T-helper 17 cell (primary cell): ENCODE data around the gene ZNF423. TPM values are rescaled to one million over a fixed set of nuclear protein-coding genes. Genes with fewer than 3 reads are reported as not detected.

ENCODE experiments used
- ATAC-seq: fragments of 150-1000 bp; cut with Tn5 transposase; 2 replicates; pipeline ENCODE4 v1.10.0; 2021; ENCODE audit warnings: mild to moderate bottlenecking, moderate library complexity
- DNase-seq, 3 donors: peaks; one replicate each; pipeline versions ENCODE4 v3.0.0 to v3.0.0-alpha.2; 2020 to 2021
- H3K9me3 ChIP-seq: one replicate; pipeline ENCODE4 v1.7.0; 2013; ENCODE audit warnings: low read length, mild to moderate bottlenecking; ENCODE audit not compliant: control insufficient read depth, poor library complexity, severe bottlenecking
- H3K27ac Mint-ChIP-seq: one replicate; pipeline ENCODE4 v1.8.0; 2022; ENCODE audit warnings: mild to moderate bottlenecking, moderate library complexity, mixed read lengths
- H3K27me3 Mint-ChIP-seq: one replicate; pipeline ENCODE4 v1.8.0; 2022; ENCODE audit warnings: mixed read lengths
- H3K36me3 Mint-ChIP-seq: one replicate; pipeline ENCODE4 v1.8.0; 2022; ENCODE audit warnings: low read depth, mixed read lengths
- H3K4me1 Mint-ChIP-seq: one replicate; pipeline ENCODE4 v1.8.0; 2022; ENCODE audit warnings: mild to moderate bottlenecking, mixed read lengths
- H3K4me3 Mint-ChIP-seq: one replicate; pipeline ENCODE4 v1.8.0; 2022; ENCODE audit warnings: mild to moderate bottlenecking, moderate library complexity, mixed read lengths
- total RNA-seq, 4 donors: library from RNA in 2 of 4; stranded (reverse) in 2 of 4; gene quantifications; one replicate each; pipeline ENCODE4 v1.2.3 and lab custom pipeline; 2022 to 2026

The ZNF423 gene
- total RNA-seq, 2 donors from 2014 or later: not detected

GRCh38 chr16:49754495-49755312 lies 101.2 kb downstream of the ZNF423 start:
- no peaks in the 10 kb centered on the region for H3K36me3 Mint-ChIP-seq
- DNase-seq: no peak
- H3K4me1 Mint-ChIP-seq: peaks cover 8% of the 10 kb centered on the region
- H3K27ac Mint-ChIP-seq: no peak overlapping the region
- no peak overlapping the region for H3K4me3 Mint-ChIP-seq
- H3K27me3 Mint-ChIP-seq: peaks cover 79% of the 10 kb centered on the region
- H3K9me3 ChIP-seq: no peaks in the 10 kb centered on the region
- no peak for ATAC-seq

DNA sequence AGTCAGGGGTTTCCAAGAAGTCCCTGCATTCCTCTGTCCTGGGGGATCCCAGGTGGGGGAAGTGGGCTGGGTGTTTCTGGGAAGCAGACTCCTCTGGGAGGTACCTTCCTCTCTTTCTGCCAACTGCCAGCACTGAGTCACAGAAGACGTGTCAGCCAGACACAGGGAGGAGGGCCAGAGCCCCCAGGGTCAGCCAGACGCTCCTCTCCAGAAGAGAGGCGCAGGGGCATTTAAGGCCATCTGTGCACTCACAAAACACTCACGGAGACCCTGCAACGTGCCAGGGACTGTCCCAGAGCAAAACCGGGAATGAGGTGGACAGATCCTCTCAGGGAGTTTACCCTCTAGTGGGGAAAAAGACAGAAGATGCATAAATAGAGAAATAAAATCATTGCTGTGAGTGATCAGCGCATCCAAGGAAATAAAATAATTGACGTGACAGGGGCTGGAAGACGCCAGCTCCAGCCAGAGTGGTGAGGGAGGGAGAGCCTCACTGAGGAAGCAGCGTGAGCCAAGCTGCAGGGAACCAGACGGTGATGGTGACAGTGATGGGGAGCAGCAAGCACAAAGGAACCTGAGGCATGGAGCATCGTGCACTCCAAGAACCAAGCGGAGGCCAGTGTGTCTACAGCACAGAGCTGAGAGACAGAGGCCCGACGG lies 105.4 kb downstream of the ZNF423 start:
- no peak overlapping the region for H3K27ac Mint-ChIP-seq
- H3K4me3 Mint-ChIP-seq: no peak overlapping the region
- H3K9me3 ChIP-seq: no peaks in the 10 kb centered on the region
- ATAC-seq (no peak), DNase-seq (no peak)
- H3K36me3 Mint-ChIP-seq: no peaks in the 10 kb centered on the region
- H3K27me3 Mint-ChIP-seq: peaks cover 70% of the 10 kb centered on the region
- peaks cover 8% of the 10 kb centered on the region for H3K4me1 Mint-ChIP-seq

DNA sequence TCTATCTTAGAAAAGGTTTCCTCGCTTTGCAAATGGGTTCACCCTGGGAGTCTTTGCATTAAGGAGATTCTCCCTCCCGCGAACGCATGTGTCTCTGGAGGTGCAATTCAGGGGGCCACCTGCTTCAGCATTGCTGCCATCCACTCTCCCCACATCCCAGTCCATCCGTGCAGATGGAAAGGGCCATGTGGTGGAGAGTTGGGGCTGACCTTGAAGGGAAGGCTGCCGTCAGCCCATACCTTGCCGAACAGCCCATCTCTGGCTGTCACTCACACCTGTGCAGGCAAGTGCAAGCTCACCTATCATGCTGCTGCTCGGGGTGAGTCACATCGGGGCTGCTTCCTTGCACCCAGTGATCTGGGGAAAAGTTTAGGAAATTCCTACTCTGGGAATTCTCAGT lies 106.1 kb downstream of the ZNF423 start:
- H3K4me3 Mint-ChIP-seq: no peak overlapping the region
- DNase-seq (no peak), ATAC-seq (no peak)
- no peak overlapping the region for H3K27ac Mint-ChIP-seq
- H3K36me3 Mint-ChIP-seq: no peaks in the 10 kb centered on the region
- peaks cover 70% of the 10 kb centered on the region for H3K27me3 Mint-ChIP-seq
- H3K9me3 ChIP-seq: no peaks in the 10 kb centered on the region
- peaks cover 5% of the 10 kb centered on the region for H3K4me1 Mint-ChIP-seq

- DNase-seq (no peak), ATAC-seq (no peak)
- H3K4me1 Mint-ChIP-seq: no peaks in the 10 kb centered on the region
- no peaks in the 10 kb centered on the region for H3K9me3 ChIP-seq
- no peak overlapping the region for H3K27ac Mint-ChIP-seq
- no peaks in the 10 kb centered on the region for H3K36me3 Mint-ChIP-seq
- H3K4me3 Mint-ChIP-seq: no peak overlapping the region
- H3K27me3 Mint-ChIP-seq: peaks cover 59% of the 10 kb centered on the region
These were observed 107.6 kb downstream of the ZNF423 start for GRCh38 chr16:49748322-49748721.

DNA sequence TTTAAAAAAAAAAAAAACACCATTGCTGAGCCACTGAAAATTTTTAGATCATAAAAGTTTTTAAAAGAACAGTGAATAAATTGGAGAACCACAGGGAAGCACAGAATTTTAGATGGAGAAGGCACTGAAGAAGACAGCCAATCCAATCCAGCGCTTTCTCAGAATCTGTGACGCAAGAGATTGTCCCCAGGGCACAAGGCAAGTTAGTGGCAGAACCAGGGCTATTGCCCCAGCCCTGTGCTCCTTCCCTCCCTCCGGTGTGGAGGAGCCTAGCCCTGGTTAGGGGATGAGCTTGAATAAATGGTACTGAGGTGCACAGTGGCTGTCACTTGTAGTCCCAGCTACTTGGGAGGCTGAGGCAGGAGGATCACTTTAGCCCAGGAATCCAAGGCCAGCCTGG lies 108.3 kb downstream of the ZNF423 start:
- no peaks in the 10 kb centered on the region for H3K4me1 Mint-ChIP-seq
- no peaks in the 10 kb centered on the region for H3K9me3 ChIP-seq
- DNase-seq: no peak
- peaks cover 53% of the 10 kb centered on the region for H3K27me3 Mint-ChIP-seq
- H3K27ac Mint-ChIP-seq: no peak overlapping the region
- H3K36me3 Mint-ChIP-seq: no peaks in the 10 kb centered on the region
- no peak for ATAC-seq
- no peak overlapping the region for H3K4me3 Mint-ChIP-seq

- no peaks in the 10 kb centered on the region for H3K4me1 Mint-ChIP-seq
- no peak for DNase-seq
- no peak overlapping the region for H3K27ac Mint-ChIP-seq
- peaks cover 48% of the 10 kb centered on the region for H3K27me3 Mint-ChIP-seq
- ATAC-seq: no peak
- H3K4me3 Mint-ChIP-seq: no peak overlapping the region
- no peaks in the 10 kb centered on the region for H3K9me3 ChIP-seq
- no peaks in the 10 kb centered on the region for H3K36me3 Mint-ChIP-seq
These were observed 109.4 kb downstream of the ZNF423 start for GRCh38 chr16:49746545-49746944.

GRCh38 chr16:49745311-49745747 lies 110.6 kb downstream of the ZNF423 start:
- Mint-ChIP-seq H3K4me1 (no peaks in the 10 kb centered on the region), H3K27ac (peak overlapping the region; percentile 19)
- H3K9me3 ChIP-seq: no peaks in the 10 kb centered on the region

DNA sequence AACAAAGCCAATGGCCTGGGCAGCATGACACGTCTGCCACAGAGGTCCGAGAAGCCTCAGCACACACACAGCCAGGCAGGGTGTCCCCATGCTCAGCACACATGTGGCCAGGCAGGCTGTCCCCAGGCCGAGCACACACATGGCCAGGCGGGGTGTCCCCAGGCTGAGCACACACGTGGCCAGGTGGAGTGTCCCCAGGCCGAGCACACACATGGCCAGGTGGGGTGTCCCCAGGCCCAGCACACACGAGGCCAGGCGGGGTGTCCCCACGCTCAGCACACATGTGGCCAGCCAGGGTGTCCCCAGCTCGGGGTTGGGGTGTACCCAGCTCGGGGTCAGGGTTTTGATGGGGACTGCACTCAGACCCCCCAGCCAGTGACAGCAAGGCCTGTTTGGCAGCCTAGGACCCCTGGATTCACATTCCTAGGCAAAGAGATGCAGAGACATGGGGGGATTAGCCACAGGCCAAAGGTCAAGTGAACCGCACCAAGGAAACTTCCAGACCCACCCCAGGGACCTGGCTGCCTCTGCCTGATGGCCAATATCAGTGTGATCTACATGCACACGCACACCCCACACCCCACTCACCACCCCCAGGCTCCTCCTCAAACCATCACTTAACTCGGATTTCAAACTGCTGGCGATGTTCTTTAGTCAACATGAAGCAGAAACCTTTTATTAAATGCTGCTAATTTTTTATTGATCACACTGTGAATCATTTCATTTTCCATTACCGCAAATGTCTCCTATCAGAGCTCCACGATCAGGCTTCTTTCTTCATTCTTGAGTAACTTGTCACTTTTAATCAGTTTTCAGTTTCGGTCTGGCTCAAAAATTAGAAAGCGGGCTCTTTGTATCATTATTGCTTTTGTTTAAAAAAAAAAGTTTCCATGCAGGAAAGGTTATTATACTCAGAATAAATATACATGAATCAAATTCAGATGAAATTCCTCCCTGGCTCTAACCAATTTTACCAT lies 111.4 kb downstream of the ZNF423 start:
- Mint-ChIP-seq H3K4me1 (no peaks in the 10 kb centered on the region), H3K4me3 (no peak overlapping the region), H3K36me3 (no peaks in the 10 kb centered on the region), H3K27ac (no peak overlapping the region), H3K27me3 (peaks cover 30% of the 10 kb centered on the region)
- ATAC-seq: no peak
- no peak for DNase-seq
- H3K9me3 ChIP-seq: no peaks in the 10 kb centered on the region

More at GRCh38 chr16:49745311-49745747, 110.6 kb downstream of the ZNF423 start:
- Mint-ChIP-seq H3K36me3 (no peaks in the 10 kb centered on the region), H3K27me3 (peaks cover 36% of the 10 kb centered on the region), H3K4me3 (no peak overlapping the region)
- no peak for ATAC-seq
- DNase-seq: no peak

DNA sequence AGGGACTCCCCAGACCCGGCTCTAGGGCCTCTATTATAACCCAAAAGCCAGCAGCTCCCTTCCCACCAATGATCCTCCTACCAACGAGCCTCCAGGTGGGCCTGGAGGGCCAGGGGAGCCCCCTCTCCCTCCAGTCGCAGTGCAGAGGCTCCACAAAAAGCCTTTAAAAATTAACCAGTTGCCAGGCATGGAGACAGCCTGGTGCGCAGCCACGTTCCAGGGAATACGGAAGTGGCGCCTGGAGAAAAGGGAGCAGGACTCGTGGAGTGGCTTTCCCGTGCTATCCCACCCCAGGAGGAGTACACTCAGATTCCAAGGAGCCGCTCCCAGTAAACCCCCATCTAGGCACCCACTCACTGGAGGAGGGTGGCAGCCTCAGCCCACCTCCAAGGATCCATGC lies 112.3 kb downstream of the ZNF423 start:
- no peak for DNase-seq
- Mint-ChIP-seq H3K4me1 (no peaks in the 10 kb centered on the region), H3K36me3 (no peaks in the 10 kb centered on the region), H3K27ac (no peak overlapping the region), H3K4me3 (no peak overlapping the region), H3K27me3 (peaks cover 28% of the 10 kb centered on the region)
- H3K9me3 ChIP-seq: no peaks in the 10 kb centered on the region
- ATAC-seq: no peak

DNA sequence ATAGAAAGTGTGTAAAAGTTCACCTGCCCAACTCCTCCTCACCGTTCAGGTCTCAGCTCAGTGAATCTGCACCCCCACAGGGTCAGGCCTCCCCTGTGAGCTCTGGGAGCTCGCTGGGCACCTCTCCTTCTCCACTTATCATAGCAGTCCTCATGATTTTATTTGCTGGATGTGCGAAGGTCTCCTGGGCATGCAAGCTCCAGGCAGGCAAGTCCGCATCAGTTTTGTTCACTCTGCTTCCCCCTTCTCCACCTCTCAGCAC lies 112.8 kb downstream of the ZNF423 start:
- DNase-seq (no peak), ATAC-seq (no peak)
- H3K27me3 Mint-ChIP-seq: peaks cover 24% of the 10 kb centered on the region
- H3K36me3 Mint-ChIP-seq: no peaks in the 10 kb centered on the region
- no peaks in the 10 kb centered on the region for H3K4me1 Mint-ChIP-seq
- no peak overlapping the region for H3K4me3 Mint-ChIP-seq
- no peaks in the 10 kb centered on the region for H3K9me3 ChIP-seq
- no peak overlapping the region for H3K27ac Mint-ChIP-seq

- H3K36me3 Mint-ChIP-seq: no peaks in the 10 kb centered on the region
- no peaks in the 10 kb centered on the region for H3K4me1 Mint-ChIP-seq
- ATAC-seq: no peak
- no peak overlapping the region for H3K4me3 Mint-ChIP-seq
- H3K9me3 ChIP-seq: no peaks in the 10 kb centered on the region
- DNase-seq: no peak
- no peak overlapping the region for H3K27ac Mint-ChIP-seq
- peaks cover 24% of the 10 kb centered on the region for H3K27me3 Mint-ChIP-seq
These were observed 113.3 kb downstream of the ZNF423 start for GRCh38 chr16:49742428-49743202.

GRCh38 chr16:49740256-49740655 lies 115.7 kb downstream of the ZNF423 start:
- Mint-ChIP-seq H3K27ac (no peak overlapping the region), H3K4me3 (no peak overlapping the region), H3K4me1 (no peaks in the 10 kb centered on the region), H3K36me3 (no peaks in the 10 kb centered on the region), H3K27me3 (peaks cover 13% of the 10 kb centered on the region)
- ATAC-seq (no peak), DNase-seq (no peak)
- no peaks in the 10 kb centered on the region for H3K9me3 ChIP-seq
